GM19193 (cell line): ENCODE measurements around the gene THOC6.

ENCODE experiments used
- POLR2A ChIP-seq: IDR thresholded peaks from 4 replicates; pipeline ENCODE4 v1.6.1; 2011; ENCODE audit not compliant: insufficient read depth, insufficient read length; ENCODE audit errors: extremely low read depth

Gene THOC6

DNA sequence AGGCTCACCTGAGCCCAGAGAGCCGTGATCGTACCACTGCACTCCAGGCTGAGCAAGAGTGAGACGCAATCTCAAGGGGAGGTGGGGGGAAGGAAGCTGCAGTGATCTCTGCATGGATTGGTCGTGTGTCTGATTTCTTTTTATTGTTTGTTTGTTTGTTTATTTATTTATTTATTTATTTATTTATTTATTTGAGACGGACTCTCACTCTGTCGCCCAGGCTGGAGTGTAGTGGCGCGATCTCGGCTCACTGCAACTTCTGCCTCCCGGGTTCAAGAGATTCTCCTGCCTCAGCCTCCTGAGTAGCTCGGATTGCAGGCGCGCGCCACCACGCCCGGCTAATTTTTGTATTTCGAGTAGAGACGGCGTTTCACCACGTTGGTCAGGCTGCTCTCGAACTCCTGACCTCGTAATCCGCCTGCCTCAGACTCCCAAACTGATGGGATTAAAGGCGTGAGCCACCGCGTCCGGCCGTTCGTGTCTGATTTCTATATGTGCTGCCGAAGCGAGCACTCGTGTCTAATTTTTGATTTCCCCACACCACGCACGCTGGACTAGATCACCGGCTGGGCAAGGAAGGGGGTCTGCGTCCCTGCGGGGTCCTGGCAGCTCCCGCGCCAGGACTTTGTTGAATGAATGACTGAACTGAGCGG, 4.1 kb upstream of the THOC6 start:
- TF ChIP-seq POLR2A = no peak

DNA sequence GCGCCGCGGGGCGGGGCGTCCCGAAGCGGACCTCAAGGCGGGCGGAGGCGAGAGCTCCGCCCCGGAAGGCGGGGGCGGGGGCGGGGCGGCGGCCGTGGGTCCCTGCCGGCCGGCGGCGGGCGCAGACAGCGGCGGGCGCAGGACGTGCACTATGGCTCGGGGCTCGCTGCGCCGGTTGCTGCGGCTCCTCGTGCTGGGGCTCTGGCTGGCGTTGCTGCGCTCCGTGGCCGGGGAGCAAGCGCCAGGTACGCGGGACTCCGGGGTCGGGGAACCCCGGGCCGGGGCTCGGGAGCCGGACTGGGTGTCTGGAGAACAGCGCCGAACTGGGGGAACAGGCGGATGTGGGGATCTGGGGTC, 3.6 kb upstream of the THOC6 start, which contains the start of gene TNFRSF12A:
Gene TNFRSF12A (plus strand): TSS at position 122 of the 357 bp plus-strand sequence. CDS start 30 bp downstream, at position 152.
- peak; percentile 70 for TF ChIP-seq POLR2A

DNA sequence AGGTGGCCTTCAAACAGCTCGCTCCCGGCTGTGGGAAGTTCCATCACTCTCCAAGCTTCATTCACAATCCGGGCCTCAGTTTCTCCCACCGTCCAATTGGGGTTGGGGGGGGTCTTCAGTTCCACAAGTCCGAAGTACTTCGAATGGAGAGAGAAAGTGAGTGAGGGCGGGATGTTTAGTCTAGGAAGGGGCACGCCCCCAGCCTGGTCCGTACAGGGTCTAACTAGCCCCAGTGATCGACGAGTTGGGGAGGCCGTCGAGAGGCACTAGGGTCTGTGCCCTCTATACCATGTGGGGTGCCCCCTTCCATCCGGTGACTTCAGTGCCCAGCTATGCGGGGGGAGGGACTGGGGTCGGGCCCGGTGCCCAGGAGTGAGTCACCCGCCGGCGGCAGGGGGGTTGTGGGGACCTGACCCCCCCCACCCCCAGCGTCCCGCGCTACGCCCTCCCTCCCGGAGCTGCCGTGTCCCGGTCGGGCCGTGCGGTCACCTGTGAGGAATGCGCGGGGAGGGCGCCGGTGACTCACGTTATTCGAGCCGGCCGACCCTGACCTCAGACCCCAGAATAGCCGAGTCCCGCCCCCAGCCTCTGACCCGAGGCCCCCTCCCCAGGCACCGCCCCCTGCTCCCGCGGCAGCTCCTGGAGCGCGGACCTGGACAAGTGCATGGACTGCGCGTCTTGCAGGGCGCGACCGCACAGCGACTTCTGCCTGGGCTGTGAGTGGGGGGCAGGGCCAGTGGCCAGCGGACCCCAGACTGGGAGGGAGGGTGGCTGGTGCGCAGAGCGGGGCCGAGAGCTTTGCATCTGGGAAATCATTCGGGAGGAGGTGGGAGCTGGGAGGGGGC, 3.0 kb upstream of the THOC6 start:
- TF ChIP-seq POLR2A = no peak

DNA sequence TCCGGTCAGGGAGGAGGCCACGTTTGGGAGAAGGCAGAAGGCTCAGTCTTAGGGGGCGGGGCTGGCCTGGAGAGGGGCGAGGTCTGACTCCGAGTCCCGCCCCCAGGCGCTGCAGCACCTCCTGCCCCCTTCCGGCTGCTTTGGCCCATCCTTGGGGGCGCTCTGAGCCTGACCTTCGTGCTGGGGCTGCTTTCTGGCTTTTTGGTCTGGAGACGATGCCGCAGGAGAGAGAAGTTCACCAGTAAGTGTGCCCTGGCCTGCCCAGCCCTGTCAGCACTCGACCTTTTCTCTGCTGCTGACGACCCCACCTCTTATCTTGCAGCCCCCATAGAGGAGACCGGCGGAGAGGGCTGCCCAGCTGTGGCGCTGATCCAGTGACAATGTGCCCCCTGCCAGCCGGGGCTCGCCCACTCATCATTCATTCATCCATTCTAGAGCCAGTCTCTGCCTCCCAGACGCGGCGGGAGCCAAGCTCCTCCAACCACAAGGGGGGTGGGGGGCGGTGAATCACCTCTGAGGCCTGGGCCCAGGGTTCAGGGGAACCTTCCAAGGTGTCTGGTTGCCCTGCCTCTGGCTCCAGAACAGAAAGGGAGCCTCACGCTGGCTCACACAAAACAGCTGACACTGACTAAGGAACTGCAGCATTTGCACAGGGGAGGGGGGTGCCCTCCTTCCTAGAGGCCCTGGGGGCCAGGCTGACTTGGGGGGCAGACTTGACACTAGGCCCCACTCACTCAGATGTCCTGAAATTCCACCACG, 2.2 kb upstream of the THOC6 start:
- TF ChIP-seq POLR2A = no peak

DNA sequence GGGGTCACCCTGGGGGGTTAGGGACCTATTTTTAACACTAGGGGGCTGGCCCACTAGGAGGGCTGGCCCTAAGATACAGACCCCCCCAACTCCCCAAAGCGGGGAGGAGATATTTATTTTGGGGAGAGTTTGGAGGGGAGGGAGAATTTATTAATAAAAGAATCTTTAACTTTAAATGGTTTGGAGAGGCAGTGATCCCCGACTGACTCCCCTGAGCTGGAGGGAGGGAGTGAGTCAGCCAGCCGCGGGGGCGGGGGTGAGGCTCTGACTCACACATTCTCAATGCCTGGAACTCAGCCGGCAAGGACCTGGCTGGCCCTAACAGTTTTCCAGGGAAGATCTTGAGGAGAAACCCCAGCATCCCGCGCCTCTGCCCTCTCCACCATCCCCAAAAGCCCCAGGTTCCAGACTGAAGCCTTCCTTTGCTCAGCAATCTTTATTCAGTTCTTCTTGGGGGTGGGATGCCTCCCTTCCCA, 1.6 kb upstream of the THOC6 start:
- TF ChIP-seq POLR2A = no peak

DNA sequence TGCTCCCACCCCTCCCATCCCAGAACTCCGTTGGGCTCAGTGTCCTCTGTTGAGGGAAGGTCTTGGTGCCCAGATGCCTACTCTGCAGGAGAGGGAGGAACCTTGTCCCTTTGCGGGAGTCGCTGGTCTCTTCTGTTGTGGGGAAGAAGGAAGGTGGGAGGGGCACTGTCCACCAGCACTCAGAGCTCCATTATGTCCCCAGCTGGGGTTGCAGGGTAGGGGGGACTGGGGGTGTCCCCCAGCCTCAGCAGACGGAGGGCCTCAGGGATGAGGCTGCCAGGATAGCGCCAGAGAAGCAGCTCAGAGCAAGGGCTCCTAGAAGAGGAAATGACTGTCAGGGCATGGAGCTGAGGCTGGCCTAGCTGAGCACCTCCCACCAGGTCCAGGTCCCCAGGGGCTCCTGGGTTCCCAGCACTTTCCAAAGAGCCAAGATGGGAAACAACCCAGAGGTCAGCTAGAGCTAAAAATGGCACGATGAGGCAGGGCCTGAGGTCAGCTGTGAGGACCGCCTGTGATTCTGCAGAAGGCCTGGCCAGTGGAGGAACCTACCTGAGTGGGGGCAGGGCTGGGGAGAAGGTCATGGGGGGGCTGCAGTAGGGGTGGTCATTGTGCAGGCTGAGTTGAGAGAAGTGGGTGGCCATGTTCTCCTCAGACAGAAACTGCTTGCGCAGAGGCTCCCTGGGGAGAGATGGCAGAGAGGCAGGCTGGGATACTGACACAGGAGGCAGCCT, 986 bp upstream of the THOC6 start:
- no peak for TF ChIP-seq POLR2A

DNA sequence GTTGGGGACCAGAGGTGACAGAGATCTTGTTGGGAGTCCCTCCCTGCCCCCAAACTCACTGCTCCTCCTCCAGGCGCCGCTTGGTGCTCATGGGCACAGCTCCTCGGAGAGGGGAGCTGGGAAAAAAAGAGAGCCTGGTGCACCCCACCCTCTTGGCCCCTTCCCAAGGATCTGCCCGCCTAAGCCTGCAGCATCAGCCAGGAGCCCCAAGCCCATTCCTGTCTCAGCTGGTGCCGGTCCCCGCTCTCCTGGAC, 493 bp upstream of the THOC6 start:
- TF ChIP-seq POLR2A = no peak

DNA sequence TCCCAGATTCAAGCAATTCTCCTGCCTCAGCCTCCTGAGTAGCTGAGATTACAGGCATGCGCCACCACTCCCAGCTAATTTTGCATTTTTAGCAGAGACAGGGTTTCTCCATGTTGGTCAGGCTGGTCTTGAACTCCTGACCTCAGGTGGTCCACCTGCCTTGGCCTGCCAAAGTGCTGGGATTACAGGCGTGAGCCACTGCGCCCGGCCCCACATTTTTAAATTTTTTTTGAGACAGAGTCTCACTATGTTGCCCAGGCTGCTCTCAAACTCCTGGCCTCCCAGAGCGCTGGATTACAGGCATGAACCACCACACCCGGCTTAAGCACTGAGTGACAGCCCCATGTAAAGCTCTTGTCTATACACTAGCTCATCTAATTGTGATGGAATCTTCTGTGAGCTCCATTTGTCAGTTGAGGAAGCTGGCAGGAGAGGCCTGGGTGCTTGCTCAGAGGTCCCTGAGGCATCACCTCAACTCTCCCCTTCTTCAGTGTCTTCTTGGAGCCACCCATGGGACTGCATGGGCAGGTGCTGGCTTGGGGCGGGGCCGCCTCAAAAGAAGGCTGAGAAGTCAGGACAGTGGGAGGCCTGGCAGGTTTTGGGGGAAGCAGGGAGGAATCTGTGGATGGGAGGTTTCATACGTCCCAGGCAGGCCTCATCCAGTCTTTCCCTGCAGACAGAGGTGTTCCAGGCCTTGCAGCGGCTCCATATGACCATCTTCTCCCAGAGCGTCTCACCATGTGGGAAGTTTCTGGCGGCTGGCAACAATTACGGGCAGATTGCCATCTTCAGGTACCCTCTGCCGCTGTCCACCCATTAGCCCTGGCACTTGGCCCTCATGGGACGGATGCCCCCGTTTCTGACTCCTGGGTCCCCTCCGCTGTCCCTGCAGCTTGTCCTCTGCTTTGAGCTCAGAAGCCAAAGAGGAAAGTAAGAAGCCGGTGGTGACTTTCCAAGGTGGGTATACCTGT, 1.5 kb downstream of the THOC6 start:
- no peak for TF ChIP-seq POLR2A

DNA sequence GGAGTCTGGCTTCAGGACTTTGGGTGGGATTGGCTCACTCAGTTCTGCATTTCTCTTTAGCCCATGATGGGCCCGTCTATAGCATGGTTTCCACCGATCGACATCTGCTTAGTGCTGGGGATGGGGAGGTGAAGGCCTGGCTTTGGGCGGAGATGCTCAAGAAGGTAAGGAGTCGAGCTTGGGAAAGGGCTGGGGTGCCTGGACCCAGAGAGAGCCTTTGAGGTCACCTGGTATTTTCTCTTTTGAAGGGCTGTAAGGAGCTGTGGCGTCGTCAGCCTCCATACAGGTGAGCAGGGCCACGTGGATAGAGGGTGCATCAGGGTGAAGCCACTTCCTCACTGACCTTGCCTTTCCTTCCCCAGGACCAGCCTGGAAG, 2.2 kb downstream of the THOC6 start:
- TF ChIP-seq POLR2A = no peak

DNA sequence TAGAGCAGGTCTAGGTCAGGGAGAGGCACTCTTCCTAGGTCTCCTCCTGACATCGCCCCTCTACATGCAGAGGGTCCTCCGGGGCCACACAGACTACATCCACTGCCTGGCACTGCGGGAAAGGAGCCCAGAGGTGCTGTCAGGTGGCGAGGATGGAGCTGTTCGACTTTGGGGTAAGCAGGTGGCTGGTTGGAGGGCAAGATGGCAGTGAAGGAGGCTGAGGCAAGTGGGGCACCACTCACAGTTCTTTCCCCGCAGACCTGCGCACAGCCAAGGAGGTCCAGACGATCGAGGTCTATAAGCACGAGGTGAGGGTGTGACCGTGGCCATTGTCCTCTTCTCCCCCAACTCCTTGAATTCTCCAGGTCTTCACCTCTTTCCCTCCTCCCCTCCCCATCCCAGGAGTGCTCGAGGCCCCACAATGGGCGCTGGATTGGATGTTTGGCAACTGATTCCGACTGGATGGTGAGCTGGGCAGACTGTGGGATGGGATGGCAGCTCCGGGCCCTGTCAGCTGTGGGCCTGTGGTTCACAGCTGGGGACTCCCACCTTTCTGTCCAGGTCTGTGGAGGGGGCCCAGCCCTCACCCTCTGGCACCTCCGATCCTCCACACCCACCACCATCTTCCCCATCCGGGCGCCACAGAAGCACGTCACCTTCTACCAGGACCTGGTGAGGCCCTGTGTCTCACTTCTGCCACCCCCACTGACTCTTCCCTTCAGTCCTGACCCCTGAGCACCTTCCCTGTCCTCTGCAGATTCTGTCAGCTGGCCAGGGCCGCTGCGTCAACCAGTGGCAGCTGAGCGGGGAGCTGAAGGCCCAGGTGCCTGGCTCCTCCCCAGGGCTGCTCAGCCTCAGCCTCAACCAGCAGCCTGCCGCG, 3.0 kb downstream of the THOC6 start:
- TF ChIP-seq POLR2A = no peak

DNA sequence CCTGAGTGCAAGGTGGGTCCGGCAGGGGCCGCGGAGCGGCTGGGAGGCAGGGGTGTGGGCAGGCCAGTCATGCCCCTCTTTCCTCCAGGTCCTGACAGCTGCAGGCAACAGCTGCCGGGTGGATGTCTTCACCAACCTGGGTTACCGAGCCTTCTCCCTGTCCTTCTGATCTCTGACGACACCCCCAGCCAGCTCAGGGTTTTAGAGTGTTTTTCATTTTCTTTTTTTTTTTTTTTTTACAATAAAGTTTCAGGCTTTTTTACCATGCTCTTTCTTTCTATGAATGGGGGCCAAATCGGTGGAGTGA, 3.6 kb downstream of the THOC6 start:
- no peak for TF ChIP-seq POLR2A

DNA sequence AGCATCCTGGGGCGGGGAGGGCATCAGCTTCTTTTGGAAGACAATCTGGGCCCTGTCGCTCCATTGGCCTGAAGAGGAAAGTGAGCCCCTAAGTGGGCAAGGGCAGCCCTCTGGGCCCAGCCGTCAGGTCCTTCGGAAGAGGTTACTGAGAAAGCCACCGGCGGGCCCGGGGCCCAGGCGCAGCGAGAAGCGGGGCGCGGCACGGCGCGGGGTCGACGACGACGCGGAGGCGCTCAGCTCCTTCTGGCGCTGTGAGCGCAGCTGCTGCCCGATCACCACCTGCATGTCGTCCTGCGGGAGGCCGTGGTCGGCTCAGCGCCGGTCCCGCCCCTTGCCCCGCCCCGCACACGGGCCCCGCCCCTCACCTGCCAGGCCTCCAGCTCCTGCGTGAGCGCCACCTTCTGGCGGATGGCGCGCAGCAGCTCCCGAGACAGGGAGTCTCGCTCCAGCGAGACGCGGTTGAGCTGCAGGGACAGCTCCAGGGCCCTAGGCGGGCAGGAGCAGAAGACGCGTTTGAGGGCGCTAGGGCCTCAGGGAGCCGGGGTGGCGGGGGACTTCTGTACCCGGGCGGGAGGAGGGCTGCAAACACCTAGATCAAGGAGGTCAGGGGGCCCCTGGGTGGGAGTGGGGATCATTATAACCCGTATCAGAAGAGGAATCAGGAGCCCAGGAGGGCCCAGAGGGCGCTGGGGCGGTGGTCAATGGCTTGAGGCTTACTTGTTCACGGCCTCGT, 4.3 kb downstream of the THOC6 start:
- peak; percentile 37 for TF ChIP-seq POLR2A
